Dermis microvascular lymphatic vessel endothelial cell (primary cell): ENCODE results near the gene MYO9B. TPM values are rescaled to one million over a fixed set of nuclear protein-coding genes. Genes with fewer than 3 reads are reported as not detected.

Experiments
- total RNA-seq: library from RNA; depleted of rRNA; stranded (reverse); fragments of >200 nt; gene quantifications from 2 replicates; pipeline ENCODE4 v1.2.1, GENCODE V29; 2014

MYO9B gene
- total RNA-seq, 1 donor from 2014 or later: 27.1 TPM

Other genes with a start within 250 kb of the MYO9B start
- 14.4 and 40.0 TPM in 2 replicates for gene SIN3B, start 246.4 kb upstream of the MYO9B start, total RNA-seq
- 2.6 and 13.9 TPM in 2 replicates for gene F2RL3, start 186.8 kb upstream of the MYO9B start, total RNA-seq
- 1.5 and 2.4 TPM in 2 replicates for gene CPAMD8, start 49.0 kb upstream of the MYO9B start, total RNA-seq
- gene HAUS8, start 325 bp upstream of the MYO9B start, total RNA-seq: 2.8 and 4.4 TPM in 2 replicates
- 11.6 and 15.4 TPM in 2 replicates for gene USE1, start 139.6 kb downstream of the MYO9B start, total RNA-seq
- 2.1 and 7.0 TPM in 2 replicates for gene OCEL1, start 150.4 kb downstream of the MYO9B start, total RNA-seq
- gene NR2F6, start 170.1 kb downstream of the MYO9B start, total RNA-seq: 31.6 and 32.9 TPM in 2 replicates
- 20.9 and 37.4 TPM in 2 replicates for gene USHBP1, start 189.0 kb downstream of the MYO9B start, total RNA-seq
- 80.7 and 95.3 TPM in 2 replicates for gene BABAM1, start 191.7 kb downstream of the MYO9B start, total RNA-seq
- 0.51 and 0.63 TPM in 2 replicates for gene ANKLE1, start 206.1 kb downstream of the MYO9B start, total RNA-seq
- 5.1 and 8.2 TPM in 2 replicates for gene ABHD8, start 227.6 kb downstream of the MYO9B start, total RNA-seq
- gene MRPL34, start 230.1 kb downstream of the MYO9B start, total RNA-seq: 42.1 and 46.1 TPM in 2 replicates
- 18.2 and 24.5 TPM in 2 replicates for gene DDA1, start 233.8 kb downstream of the MYO9B start, total RNA-seq